Measurements from ENCODE around the gene GFPT1. TPM values are rescaled to one million over a fixed set of nuclear protein-coding genes. Genes with fewer than 3 reads are reported as not detected.

GFPT1 gene
- total and polyA plus RNA-seq, 9 of the 15 experiments (the other 6 are each of a cell fraction or from before 2014, with no cell fraction given) = 6.6 to 38.3 (median 15.9) TPM

GRCh38 chr2:69386789-69387734 is at the start of gene GFPT1 (continued):
- TF ChIP-seq ELK3 (CRISPR knock-in tag; IDR thresholded peaks at IDR 0.05) (no peak), ZNF165 (CRISPR knock-in tag; IDR thresholded peaks at IDR 0.05; ENCODE audit: borderline replicate concordance) (no peak), BRD4 (IDR thresholded peaks at IDR 0.05) (peak; percentile 75; the same call in 1 of the 2 replicates), DPF2 (IDR thresholded peaks at IDR 0.05) (peak; percentile 58; the same call in 1 of the 2 replicates), ZNF707 (CRISPR knock-in tag; conservative IDR thresholded peaks at IDR 0.05) (no peak), PTRF (tag; IDR thresholded peaks at IDR 0.05) (no peak), GABPA (tag; conservative IDR thresholded peaks at IDR 0.05; ENCODE audit: low read depth) (no peak; the same call in 1 of the 2 replicates), KAT2B (IDR thresholded peaks at IDR 0.05; ENCODE audit: low read depth, low read length) (no peak), NFRKB (IDR thresholded peaks at IDR 0.05; ENCODE audit: low read depth) (peak; percentile 72; the same call in 1 of the 2 replicates), FOXK1 (CRISPR knock-in tag; IDR thresholded peaks at IDR 0.05; ENCODE audit: borderline replicate concordance) (no peak), HMG20A (CRISPR knock-in tag; conservative IDR thresholded peaks at IDR 0.05) (no peak), TCF7 (IDR thresholded peaks at IDR 0.05; ENCODE audit: borderline replicate concordance) (no peak), RFX7 (CRISPR knock-in tag; IDR thresholded peaks at IDR 0.05) (no peak), LARP7 (IDR thresholded peaks at IDR 0.05) (0 out of 2 replicates have a peak, but pooled peaks have one; percentile 52), KLF10 (CRISPR knock-in tag; IDR thresholded peaks at IDR 0.05) (no peak), ZNF57 (CRISPR knock-in tag; IDR thresholded peaks at IDR 0.05) (no peak), PREB (CRISPR knock-in tag; IDR thresholded peaks at IDR 0.05) (no peak), ZNF324 (CRISPR knock-in tag; IDR thresholded peaks at IDR 0.05) (no peak), ATF4 (CRISPR knock-in tag; IDR thresholded peaks at IDR 0.05) (no peak)
- TF ChIP-seq, protein P1, sequence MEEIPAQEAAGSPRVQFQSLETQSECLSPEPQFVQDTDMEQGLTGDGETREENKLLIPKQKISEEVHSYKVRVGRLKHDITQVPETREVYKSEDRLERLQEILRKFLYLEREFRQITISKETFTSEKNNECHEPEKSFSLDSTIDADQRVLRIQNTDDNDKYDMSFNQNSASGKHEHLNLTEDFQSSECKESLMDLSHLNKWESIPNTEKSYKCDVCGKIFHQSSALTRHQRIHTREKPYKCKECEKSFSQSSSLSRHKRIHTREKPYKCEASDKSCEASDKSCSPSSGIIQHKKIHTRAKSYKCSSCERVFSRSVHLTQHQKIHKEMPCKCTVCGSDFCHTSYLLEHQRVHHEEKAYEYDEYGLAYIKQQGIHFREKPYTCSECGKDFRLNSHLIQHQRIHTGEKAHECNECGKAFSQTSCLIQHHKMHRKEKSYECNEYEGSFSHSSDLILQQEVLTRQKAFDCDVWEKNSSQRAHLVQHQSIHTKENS (CRISPR knock-in tag; IDR thresholded peaks at IDR 0.05) = no peak
- TF ChIP-seq, protein P2, sequence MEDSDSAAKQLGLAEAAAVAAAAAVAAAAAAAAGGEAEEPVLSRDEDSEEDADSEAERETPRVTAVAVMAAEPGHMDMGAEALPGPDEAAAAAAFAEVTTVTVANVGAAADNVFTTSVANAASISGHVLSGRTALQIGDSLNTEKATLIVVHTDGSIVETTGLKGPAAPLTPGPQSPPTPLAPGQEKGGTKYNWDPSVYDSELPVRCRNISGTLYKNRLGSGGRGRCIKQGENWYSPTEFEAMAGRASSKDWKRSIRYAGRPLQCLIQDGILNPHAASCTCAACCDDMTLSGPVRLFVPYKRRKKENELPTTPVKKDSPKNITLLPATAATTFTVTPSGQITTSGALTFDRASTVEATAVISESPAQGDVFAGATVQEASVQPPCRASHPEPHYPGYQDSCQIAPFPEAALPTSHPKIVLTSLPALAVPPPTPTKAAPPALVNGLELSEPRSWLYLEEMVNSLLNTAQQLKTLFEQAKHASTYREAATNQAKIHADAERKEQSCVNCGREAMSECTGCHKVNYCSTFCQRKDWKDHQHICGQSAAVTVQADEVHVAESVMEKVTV (CRISPR knock-in tag; IDR thresholded peaks at IDR 0.05) = no peak
- TF ChIP-seq, protein P3, sequence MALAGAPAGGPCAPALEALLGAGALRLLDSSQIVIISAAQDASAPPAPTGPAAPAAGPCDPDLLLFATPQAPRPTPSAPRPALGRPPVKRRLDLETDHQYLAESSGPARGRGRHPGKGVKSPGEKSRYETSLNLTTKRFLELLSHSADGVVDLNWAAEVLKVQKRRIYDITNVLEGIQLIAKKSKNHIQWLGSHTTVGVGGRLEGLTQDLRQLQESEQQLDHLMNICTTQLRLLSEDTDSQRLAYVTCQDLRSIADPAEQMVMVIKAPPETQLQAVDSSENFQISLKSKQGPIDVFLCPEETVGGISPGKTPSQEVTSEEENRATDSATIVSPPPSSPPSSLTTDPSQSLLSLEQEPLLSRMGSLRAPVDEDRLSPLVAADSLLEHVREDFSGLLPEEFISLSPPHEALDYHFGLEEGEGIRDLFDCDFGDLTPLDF (CRISPR knock-in tag; IDR thresholded peaks at IDR 0.05) = peak; percentile 76
